GM18508 (cell line): Measurements from ENCODE around the gene ZNF581.
A peak's percentile ranks its signal among the peaks of the same experiment; 100 is the strongest.

ENCODE experiments used
- ATAC-seq: cut with Tn5 transposase; IDR thresholded peaks from one replicate; pipeline ENCODE4 v1.9.1; 2021; ENCODE audit warnings: moderate number of reproducible peaks; ENCODE audit not compliant: insufficient read depth, unreplicated experiment

The ZNF581 gene

DNA sequence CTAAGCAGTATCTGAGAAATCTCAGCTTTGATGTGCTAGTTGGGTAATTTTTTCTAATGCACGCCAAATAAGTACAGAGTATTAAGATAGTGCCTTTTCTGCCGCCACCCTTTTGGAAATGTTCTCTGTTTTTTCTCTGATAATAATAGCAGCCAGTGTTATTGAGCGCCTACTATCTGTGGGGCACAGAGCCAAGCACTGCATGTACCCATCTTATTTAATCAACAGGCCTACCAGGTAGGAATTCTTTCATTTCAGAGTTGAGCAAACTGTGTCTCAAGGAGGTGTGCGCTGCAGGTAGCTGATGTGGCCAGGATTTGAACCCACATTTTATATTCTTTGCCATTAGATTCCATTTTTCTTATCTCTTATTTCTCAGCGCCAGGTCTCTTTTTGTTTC is 32.9 kb downstream of the ZNF581 start:
- no peak for ATAC-seq

DNA sequence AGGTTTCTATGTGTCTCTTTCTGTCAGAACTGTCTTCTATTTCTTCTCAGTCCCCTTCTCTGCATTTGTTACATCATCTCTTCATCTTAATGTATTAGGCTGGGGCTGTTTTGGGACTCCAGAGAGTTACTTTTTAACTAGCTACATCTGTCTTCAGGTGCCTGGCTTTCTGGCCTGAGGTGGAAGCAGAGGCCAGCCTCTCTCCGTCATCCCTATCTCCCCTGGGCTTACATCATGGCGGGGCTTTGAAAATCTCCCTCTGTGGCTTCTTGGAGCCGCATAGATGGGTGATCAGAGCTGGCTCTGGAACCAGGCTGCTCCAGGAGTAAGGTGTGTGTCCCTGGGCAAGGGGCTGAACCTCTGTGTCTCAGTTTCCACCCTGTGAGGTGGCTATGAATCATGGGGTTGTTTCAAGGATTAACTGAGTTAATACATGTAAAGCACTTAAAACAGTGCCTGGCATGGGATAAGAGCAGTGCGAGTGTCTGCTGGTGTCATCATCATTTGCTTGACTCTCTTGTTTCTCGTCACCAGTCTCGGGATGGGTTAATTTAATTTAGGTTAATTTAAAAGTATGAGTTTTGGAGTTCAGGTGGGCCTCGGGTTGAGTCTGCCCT is 33.5 kb downstream of the ZNF581 start:
- ATAC-seq: no peak

DNA sequence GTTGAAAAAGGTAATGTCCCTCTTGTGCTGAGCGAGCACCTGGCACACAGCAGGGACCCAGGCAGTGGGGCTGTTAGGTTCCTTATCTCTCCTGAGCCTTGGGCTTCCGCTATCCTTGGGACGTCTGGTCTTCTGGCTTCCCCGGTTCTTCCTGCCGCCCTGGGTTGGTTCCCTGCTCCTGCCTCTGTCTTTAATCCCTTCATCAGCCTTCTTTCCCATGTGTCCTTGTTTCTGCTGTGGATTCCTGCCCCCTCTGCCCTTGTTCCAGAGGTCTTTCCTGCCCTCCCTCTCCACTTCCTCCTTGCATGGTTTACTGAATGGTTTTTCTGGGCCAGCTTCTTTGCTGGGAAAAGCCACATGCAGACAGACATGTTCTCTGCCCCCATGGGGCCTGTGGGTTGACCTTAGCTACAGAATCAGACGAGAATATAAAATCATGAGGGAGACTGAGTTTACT is 34.2 kb downstream of the ZNF581 start:
- no peak for ATAC-seq

DNA sequence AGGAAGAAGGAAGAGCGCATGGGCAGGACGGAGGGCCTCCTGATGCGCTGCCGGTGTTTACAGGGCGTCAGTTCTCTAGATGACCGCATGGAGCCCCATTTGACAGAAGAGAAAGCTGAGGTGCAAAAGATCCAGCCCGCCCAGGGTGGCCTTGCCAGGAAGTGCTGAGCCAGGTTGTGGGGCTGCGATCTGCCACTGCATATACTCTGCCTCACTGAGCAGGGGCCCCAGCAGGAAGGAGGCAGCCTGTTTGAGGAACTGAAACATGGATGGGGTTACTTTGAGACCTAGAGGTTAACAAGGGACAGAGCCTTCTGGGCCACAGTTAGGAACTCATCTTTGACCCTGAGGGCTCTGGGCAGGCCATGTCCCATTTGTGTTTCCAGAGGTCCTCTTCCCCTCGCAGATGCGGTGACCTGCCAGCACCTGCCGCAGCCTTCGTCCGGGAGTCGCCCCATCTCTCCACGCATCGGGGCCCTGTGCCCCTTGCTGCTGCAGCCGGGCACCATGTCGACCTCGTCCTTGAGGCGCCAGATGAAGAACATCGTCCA is 34.7 kb downstream of the ZNF581 start:
- peak; percentile 52 for ATAC-seq

DNA sequence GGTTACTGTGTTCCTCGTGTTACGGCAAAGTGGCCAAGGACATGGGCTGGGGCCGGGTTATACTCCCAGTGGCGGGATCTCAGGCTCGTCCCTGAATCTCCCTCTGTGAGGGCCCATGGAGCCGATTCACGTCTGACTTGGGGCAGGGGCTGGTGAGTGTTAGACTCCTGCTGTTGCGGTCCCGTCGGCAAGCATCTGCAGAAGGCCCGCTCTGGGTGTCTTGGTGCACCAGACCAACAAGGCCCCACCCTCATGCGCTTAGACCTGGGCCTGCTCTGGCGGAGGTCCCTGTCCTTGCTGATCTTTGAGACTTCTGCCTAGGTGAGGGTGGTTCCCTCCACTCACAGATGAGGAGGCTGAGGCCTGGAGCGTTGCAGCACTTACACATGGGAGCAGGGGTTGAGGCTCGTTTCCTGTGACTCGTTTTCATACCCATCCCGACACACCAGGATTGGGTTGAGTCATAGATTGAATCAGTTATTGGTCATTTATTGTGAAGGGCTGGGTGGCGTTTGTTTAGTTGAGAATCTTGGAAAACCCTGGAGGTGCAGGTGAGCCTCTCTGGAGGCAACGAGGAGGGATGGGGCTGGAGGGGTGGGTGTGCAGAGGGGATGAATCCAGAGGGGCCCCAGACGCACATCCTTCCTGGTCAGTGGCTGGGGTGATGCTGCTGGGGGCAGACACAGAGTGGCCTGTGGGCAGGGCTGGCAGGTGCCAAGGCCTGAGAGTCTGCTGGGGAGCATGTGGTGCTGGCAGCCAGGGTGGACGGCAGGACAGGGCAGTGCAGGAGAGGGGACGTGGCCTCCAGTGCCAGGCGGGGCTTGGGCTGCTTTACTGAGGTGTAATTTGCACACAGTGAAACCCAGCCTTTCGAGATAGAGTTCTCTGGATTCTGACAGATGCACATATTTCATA is 36.2 kb downstream of the ZNF581 start:
- ATAC-seq: no peak

DNA sequence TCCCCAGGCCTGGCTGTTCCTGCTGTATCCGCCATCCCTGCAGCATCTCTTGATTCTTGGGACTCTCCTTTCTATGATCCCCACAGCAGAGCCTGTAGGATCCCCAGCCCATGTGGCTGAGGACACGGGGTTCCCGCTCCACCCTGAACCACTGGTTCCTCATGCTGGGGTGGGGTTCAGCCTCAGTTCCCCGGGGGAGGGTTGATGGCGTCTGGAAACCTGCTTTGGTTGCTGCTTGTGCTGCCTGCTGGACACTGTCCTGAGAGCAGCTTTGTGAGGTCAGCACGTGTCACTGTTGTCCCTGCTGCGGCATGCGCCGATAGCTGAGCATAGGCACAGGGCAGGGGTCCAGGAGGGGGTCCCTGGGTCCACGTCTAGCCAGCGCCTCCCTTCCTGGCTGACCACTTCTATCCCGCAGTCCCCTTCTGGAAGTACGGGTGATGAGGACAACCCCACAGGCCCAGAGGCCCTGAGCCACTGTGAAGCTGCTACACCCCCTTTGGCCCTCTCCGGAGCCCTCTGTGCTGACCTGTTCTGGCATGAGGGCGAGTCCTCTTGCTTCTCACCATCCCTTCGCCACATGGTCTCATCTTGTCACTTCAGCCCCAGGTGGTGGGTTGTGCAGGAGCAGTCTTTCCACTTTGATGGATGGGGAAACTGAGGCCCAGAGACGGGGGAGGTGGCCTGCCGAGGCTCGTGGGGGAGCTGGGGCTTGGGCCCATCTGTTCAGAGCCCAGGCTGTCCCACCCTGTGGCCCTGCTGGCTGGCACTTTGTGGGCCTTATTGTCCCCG is 37.1 kb downstream of the ZNF581 start:
- ATAC-seq: no peak

DNA sequence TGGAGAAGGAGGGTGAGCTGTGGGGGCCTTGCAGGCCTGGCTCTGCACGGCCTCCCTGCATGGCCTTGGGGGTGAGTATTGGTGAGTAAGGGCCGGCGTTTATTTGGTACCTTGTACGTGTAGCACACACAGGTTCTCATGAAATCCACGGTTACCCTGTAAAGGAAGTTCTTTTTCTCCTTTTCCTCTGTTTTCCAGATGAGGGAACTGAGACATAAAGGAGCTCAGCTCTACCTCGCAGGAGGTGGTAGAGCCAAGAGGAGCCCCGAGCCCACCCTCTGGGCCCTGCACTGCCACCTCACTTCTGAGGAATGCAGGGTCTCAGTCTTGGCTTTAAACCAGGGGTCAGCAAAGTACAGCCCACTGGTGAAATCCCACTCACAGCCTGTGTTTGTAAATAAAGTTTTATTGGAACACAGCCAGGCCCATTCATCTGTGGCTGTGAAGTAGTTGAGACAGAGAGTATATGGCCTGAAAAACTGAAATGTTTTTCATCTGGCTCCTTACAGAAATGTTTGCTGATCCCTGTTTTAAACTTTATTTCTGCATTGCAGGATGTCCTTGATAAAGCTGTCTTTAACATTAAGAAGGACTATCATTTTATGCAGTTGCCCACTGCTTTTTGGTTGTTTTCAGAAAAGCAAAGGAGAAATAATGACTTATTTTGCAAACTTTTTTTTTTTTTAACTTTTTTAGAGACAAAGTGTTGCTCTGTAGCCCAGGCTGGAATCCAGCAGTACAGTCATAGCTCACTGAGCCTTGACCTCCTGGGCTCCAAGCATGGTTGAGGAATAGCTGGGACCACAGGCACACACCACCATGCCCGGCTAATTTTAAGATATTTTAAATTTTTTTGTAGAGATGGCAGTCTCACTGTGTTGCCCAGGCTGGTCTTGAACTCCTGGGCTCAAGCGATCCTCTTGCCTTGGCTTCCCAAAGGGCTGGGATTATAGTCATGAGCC is 38.0 kb downstream of the ZNF581 start:
- no peak for ATAC-seq

DNA sequence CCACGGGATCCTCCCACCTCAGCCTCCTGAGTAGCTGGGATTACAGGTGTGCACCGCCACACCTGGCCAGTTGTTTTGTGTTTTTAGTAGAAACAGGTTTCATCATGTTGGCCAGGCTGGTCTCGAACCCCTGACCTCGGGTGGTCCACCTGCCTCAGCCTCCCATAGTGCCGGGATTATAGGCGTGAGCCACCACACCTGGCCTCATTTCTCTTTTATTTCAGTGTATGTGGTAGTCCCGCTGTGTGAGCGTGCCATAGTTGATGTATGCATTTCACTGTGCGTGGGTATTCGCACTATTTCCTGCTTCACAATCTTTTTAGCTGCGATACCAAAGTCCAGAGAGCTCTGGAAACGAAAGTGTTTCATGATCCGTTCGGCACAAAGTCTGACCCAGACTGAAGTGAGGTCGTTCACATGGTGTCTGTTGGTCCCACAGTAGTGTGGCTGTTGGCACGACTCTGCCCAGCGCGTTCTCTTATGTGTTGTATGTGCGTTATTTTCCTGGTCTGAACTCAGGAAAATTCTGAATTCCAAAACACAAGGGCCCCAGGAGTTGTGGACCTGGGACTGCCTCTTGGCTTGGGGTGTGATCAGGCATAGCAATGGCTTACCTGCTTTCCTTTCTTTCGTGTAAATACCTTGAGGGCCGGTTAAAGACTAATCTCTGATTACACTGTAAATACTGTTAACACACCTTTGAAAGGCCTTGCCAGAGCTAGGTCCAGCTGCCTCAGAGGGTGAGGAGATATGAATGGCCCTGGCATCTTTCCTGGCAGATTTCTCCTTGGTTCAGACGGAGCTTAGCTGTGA is 40.2 kb downstream of the ZNF581 start:
- ATAC-seq: no peak

DNA sequence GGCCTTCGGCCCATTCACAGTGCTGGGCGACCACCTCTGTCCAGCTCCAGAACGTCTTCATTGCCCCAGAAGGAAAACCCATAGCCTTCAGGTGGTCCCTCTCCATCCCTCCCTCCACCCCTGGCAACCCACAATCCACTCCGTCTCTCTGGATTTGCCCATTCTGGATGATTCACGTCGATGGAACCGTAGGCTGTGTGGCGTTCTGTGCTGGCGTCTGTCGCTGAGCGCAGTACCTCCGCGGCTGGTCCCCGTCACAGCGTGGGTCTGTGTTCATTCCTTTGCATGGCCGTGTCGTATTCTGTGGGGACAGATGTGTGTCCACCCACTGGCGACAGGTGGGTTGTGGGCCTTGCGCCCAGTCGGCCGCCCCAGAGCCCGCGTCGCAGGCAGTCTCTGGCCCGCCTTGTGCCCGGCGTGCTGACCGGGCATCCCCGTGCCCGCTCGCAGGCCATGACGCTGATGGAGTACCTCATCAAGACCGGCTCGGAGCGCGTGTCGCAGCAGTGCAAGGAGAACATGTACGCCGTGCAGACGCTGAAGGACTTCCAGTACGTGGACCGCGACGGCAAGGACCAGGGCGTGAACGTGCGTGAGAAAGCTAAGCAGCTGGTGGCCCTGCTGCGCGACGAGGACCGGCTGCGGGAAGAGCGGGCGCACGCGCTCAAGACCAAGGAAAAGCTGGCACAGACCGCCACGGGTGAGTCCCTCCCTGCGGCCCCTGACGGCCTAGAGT is 41.7 kb downstream of the ZNF581 start:
- ATAC-seq: no peak

DNA sequence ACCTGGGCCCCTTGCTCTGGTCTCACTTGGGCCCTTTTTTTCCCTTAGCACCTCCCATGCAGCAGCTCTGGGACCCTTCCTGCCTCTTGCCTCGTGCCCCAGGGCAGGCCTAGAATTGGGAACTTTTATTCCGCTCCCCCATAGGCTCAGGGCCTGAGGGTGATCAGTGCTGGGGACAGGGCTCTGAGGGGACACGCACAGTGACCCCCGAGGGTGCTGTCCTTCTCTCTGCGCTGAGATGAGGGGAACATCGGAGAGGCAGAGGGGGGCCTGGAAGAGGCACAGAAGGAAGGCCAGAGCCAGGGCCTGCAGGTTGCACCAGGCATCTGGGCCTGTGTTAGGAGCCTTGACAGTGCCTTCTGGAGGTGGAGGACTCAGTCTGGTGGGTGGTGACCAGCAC is 42.3 kb downstream of the ZNF581 start:
- ATAC-seq: no peak

DNA sequence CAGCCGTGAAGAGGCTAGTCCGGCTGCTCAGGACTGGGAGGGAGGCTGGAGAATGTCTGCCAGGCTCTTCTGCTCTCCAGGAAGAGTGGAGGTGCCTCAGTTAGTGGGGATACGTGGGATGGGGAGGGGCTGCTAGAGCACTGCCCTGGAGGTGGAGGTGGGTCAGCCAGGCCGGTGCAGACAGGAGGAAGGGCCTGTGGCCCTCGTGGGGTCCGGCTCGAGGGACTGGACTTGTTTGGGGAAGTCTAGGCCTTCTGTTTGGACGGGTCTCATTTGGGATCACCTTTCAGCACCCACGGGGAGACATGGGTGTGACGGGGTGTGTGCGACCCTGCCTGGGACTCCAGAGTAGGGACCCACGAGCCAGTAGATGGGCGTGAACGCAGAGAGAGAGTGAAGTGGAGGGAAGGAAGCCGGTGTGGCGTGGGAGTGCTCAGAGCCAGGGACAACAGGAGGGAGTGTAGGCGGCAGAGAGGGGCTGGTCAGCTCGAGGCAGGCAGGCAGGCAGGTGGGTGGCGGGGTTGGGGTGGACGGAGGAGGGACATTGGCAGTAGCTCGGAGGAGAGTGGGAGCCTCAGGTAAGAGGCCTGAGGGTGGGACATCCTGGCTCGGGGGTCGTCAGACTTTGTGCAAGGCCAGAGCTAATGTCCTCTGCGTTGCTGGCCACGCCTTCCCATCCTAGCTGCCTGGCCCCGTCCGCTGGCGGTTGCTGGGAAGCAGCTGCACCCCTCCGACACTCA is 43.0 kb downstream of the ZNF581 start:
- no peak for ATAC-seq

DNA sequence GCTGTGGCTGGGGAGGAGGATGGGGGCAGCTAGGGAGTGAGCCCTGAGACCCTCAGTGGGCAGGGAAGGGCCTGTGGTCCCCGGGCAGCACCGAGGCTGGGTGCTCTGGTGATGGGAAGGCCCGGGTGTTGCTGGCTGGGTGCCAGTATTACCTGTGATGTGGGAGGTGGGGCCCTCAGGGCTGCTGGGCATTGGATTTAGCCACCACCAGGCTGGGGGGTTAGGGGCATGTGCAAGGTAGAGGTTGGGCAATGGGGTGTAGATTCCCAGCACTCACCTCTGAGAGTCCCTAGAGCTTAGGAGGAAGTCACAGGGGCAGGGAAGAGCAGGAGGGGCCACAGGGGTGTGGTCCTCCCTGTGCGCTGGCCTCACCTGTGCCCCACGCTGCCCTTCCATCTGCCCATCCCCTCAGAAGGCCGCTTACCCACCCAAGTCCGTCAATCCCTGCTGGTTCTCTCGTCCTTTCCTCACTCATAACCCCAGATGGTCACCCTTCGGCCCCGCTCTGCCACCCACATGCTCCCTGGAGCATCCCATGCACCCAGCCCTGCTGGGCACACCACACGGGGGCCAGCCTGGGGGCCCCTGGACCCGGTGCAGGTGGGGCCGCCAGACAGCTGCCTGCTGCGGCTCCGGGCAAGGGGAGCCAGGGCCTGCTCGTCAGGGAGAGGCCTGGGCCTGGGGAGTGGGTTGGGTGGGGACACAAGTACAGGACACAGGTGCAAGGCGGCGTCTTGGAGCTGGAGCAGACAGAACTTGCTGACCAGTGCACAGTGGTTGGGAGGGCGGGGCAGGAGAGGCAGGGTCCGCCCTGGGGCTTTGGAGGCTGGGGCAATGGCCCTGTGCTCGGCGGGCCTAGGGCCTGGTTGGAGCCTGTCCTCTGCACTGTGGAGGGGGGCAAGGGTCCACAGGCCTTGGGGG is 44.1 kb downstream of the ZNF581 start:
- no peak for ATAC-seq

DNA sequence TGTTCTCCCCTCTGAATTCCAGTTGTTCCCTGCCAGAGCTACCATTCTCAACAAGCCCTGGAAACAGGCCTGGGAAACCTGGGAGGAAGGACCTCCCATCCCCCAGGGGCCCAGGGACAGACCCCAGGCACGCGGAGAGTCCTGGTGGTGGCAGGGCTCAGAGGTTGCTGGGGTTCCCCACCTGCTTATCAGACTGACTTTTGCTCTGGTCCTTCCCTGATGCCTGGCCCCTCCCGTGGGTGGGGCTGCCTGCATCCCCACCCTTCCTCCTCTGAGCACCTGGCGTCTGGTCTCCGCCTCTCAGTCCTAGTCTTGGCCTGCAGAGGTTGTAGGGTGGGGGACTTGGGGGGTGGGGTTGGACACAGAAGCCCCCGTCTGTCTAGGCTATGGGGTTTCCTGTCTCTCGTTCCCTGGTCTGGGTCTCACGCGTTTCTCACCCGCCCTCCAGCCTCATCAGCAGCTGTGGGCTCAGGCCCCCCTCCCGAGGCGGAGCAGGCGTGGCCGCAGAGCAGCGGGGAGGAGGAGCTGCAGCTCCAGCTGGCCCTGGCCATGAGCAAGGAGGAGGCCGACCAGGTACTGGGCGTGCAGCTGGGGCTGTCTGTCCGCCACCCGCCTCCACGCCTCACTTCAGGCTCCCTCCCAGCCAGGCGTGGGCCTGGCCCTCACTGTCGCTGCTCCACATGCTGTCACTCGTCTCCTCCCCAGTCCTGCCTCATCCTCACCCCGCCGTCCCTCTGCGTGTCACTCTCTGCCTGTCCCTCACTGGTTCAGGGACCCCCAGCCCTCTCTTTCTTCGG is 45.2 kb downstream of the ZNF581 start:
- ATAC-seq: no peak

DNA sequence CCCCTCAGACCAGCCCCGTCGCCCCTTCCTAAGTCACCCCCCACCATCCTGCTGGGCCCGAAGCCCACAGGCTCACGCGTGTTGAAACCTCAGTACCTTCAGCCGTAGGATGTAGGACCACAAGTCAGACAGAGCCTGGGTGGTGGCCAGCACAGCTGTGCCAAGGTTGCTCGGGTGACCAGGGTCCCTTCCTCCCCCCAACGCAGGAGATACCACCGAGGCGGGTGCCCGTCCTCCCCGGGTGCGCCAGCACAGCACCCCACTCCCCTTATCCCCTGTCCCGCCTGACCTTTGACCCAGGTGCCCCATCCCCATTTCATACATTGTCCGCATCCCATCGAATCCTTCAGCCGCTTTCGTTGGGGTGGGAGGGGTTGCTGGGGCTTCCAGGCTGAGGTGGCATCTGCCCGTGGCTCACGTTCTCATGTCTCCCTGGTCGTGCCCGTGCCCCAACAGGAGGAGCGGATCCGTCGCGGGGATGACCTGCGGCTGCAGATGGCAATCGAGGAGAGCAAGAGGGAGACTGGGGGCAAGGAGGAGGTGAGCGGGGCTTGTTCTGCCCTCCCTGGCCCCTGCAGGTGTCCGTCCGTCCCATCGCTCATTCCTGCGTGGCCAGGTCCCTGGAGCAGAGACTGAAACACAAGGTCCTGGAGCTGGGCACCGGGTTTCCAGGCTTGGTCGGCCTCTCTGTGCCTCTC is 46.1 kb downstream of the ZNF581 start:
- ATAC-seq: no peak
